HCT116 (cell line): Measurements from ENCODE around the gene CPA5. TPM values are rescaled to one million over a fixed set of nuclear protein-coding genes. Genes with fewer than 3 reads are reported as not detected.

ENCODE experiments used
- ATAC-seq: fragments of 200-7000 bp; cut with Tn5 transposase; 2 replicates; pipeline ENCODE4 v1.9.1; 2020; ENCODE audit warnings: mild to moderate bottlenecking, moderate library complexity
- BruUV-seq: library from RNA; stranded (reverse); fragments of 400-500 nt; replicated peaks from 2 replicates; lab custom pipeline; 2021; lab: Mats Ljungman, UMichigan
- CTCF ChIA-PET: fragments of 300-600 bp; sonication (Branson Sonifier 250); formaldehyde crosslinking; loops from one replicate; lab custom pipeline; 2021; ENCODE audit warnings: antibody characterized with exemption; lab: Charles Lee
- POLR2A ChIA-PET: fragments of 300-600, 350-600 bp; sonication (Branson Sonifier 250); formaldehyde crosslinking; loops from one replicate; lab custom pipeline; 2021; ENCODE audit warnings: antibody characterized with exemption; lab: Charles Lee
- RAD21 ChIA-PET, 2 experiments: fragments of 300-600 bp; sonication (Branson Sonifier 250); formaldehyde crosslinking; loops; one replicate each; lab custom pipeline; 2023; ENCODE audit warnings: low total read pairs in 2 of 2; ENCODE audit not compliant: uncharacterized antibody in 2 of 2, unreplicated experiment in 2 of 2, low non-redundant PET in 1 of 2; lab: Charles Lee
- DNase-seq: peaks from one replicate; pipeline ENCODE4 v3.0.0-alpha.2; 2010; ENCODE audit warnings: low read depth, low spot score
- H2AFZ ChIP-seq: fragments of 200-600 bp; shearing (Covaris generic), sonication (generic); 2 replicates; pipeline ENCODE4 v1.6.1; 2017; ENCODE audit warnings: low read depth, mixed run types, mixed read lengths, antibody characterized with exemption, low read length; ENCODE audit not compliant: poor library complexity, severe bottlenecking
- H3K27ac ChIP-seq: 2 replicates; pipeline ENCODE4 v1.5.1; 2012; ENCODE audit warnings: low read depth, low read length
- H3K27me3 ChIP-seq: fragments of 200-600 bp; sonication (generic); 2 replicates; pipeline ENCODE4 v1.6.1; 2016; ENCODE audit warnings: mixed run types, low read length, mixed read lengths; ENCODE audit not compliant: insufficient read depth
- H3K36me3 ChIP-seq, 2 experiments: fragments of 200-500 bp in 1 of 2; fragments of 200-600 bp in 1 of 2; sonication (Bioruptor generic) in 1 of 2; sonication (generic) in 1 of 2; 2 replicates each; pipeline versions ENCODE4 v1.5.1 to v1.6.1; 2014 to 2016; ENCODE audit warnings: low read length in 2 of 2, inconsistent platforms in 1 of 2, mixed read lengths in 1 of 2, mixed run types in 1 of 2; ENCODE audit not compliant: insufficient read depth in 2 of 2, control insufficient read depth in 1 of 2
- H3K4me1 ChIP-seq, 2 experiments: fragments of 200-600 bp in 1 of 2; sonication (generic) in 1 of 2; 2 replicates each; pipeline versions ENCODE4 v1.5.1 to v1.6.1; 2012 to 2017; ENCODE audit warnings: low read length in 2 of 2, inconsistent platforms in 1 of 2, mild to moderate bottlenecking in 1 of 2, mixed read lengths in 1 of 2, mixed run types in 1 of 2, moderate library complexity in 1 of 2; ENCODE audit not compliant: insufficient read depth in 2 of 2, control insufficient read depth in 1 of 2
- H3K4me2 ChIP-seq: fragments of 200-600 bp; sonication (generic); 2 replicates; pipeline ENCODE4 v1.6.1; 2017; ENCODE audit warnings: mixed run types, low read length, mixed read lengths
- H3K4me3 ChIP-seq, 2 experiments: fragments of 200-600 bp in 1 of 2; sonication (generic) in 1 of 2; replicated peaks in 1 of 2; 2 replicates each; pipeline ENCODE4 v1.5.1; 2011 to 2016; ENCODE audit warnings: low read length in 2 of 2, control low read depth in 1 of 2, low read depth in 1 of 2, mild to moderate bottlenecking in 1 of 2, mixed read lengths in 1 of 2, mixed run types in 1 of 2
- H3K79me2 ChIP-seq: fragments of 200-600 bp; sonication (generic); 2 replicates; pipeline ENCODE4 v1.6.1; 2017; ENCODE audit warnings: mild to moderate bottlenecking, mixed run types, low read length, moderate library complexity, mixed read lengths; ENCODE audit not compliant: insufficient read depth
- H3K9ac ChIP-seq: fragments of 200-600 bp; sonication (generic); 2 replicates; pipeline ENCODE4 v1.6.1; 2016; ENCODE audit warnings: low read length, mixed read lengths
- H3K9me2 ChIP-seq: fragments of 200-600 bp; sonication (generic), shearing (Covaris generic); 2 replicates; pipeline ENCODE4 v1.6.1; 2017; ENCODE audit warnings: mixed run types, mild to moderate bottlenecking, moderate library complexity; ENCODE audit not compliant: insufficient read depth
- H3K9me3 ChIP-seq, 2 experiments: fragments of 200-500 bp in 1 of 2; fragments of 200-600 bp in 1 of 2; sonication (Bioruptor generic) in 1 of 2; sonication (generic) in 1 of 2; 2 replicates each; pipeline ENCODE4 v1.6.1; 2014 to 2017; ENCODE audit warnings: low read length in 2 of 2, mixed read lengths in 2 of 2, inconsistent platforms in 1 of 2, low read depth in 1 of 2, mild to moderate bottlenecking in 1 of 2, mixed run types in 1 of 2, moderate library complexity in 1 of 2; ENCODE audit not compliant: control insufficient read depth in 1 of 2, insufficient read depth in 1 of 2
- H4K20me1 ChIP-seq: fragments of 200-600 bp; sonication (generic), shearing (Covaris generic); 2 replicates; pipeline ENCODE4 v1.6.1; 2017; ENCODE audit warnings: mixed run types, mild to moderate bottlenecking, moderate library complexity; ENCODE audit not compliant: insufficient read depth
- CBX3 ChIP-seq: IDR thresholded peaks from 2 replicates; pipeline ENCODE4 v1.6.1; 2012; ENCODE audit warnings: low read depth
- CTCF ChIP-seq, 3 experiments: fragments of 200-600 bp in 1 of 3; sonication (generic) in 1 of 3; IDR thresholded peaks in 2 of 3; conservative IDR thresholded peaks in 1 of 3; 2 replicates each; pipeline ENCODE4 v1.5.1; 2012 to 2017; ENCODE audit warnings: low read depth in 2 of 3, low read length in 2 of 3, antibody characterized with exemption in 1 of 3, borderline replicate concordance in 1 of 3, control low read depth in 1 of 3, mild to moderate bottlenecking in 1 of 3, mixed read lengths in 1 of 3, mixed run types in 1 of 3, moderate library complexity in 1 of 3; ENCODE audit not compliant: insufficient read depth in 1 of 3
- EGR1 ChIP-seq: IDR thresholded peaks from 2 replicates; pipeline ENCODE4 v1.6.1; 2012; ENCODE audit warnings: low read depth
- POLR2A ChIP-seq: IDR thresholded peaks from 2 replicates; pipeline ENCODE4 v1.7.0; 2011; ENCODE audit warnings: borderline replicate concordance; ENCODE audit not compliant: insufficient read depth, insufficient read length; ENCODE audit errors: extremely low read depth
- SP1 ChIP-seq: IDR thresholded peaks from 2 replicates; pipeline ENCODE4 v1.6.1; 2012; ENCODE audit warnings: low read depth
- intact Hi-C: fragments of 100-400 bp; cut with micrococcal nuclease; formaldehyde crosslinking; loops from 2 replicates; pipeline ENCODE4 v1.10.0; 2022
- total RNA-seq: library from RNA; stranded (reverse); gene quantifications from one replicate; pipeline ENCODE4 v1.2.1, GENCODE V29; 2021; ENCODE audit not compliant: unreplicated experiment

Gene CPA5
- total RNA-seq, 1 experiment from 2014 or later: not detected

DNA sequence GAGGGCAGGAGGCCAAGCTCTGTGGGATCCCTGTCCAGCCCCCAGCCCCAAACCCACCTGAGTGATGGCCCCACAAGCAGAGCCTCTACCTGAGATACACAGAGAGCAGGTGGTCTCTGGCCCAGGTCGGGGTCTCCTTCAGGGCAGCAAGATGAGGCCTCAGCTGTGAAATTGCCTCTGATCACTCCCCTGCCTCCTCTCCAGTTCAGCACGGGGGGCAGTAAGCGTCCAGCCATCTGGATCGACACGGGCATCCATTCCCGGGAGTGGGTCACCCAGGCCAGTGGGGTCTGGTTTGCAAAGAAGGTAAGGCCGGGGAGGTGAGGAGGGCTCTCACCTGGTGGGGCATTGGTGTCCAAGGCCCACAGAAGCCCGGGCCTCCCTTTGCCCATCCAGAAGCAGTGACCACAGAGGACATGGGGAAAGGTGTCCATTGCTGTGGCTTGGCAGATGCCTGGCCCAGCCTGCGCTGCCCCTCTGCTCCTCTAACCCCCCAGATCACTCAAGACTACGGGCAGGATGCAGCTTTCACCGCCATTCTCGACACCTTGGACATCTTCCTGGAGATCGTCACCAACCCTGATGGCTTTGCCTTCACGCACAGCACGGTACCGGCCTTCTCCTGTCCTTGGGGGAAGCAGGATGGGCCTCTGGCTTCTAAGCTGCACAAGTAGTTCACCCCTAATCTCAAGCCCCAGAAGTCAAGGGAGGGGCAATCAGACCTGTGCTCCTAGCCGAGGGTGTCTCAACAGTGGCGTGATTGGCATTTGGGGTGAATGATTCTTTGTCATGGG is 38.8 kb downstream of the CPA5 start:
- DNase-seq (no peak), ATAC-seq (no peak)
- H3K9ac ChIP-seq: no peak overlapping the region
- no peaks in the 10 kb centered on the region for H3K4me1 ChIP-seq
- no peaks in the 10 kb centered on the region for H3K9me3 ChIP-seq
- ChIA-PET POLR2A (no interaction called here), RAD21 (no interaction called here), CTCF (no interaction called here)
- H2AFZ ChIP-seq: no peak overlapping the region
- H4K20me1 ChIP-seq: no peaks in the 10 kb centered on the region
- H3K79me2 ChIP-seq: no peaks in the 10 kb centered on the region
- H3K4me2 ChIP-seq: no peak overlapping the region
- TF ChIP-seq POLR2A: no peak
- H3K4me3 ChIP-seq: no peak overlapping the region
- H3K27ac ChIP-seq: no peak overlapping the region
- H3K27me3 ChIP-seq: no peaks in the 10 kb centered on the region
- no peaks in the 10 kb centered on the region for H3K36me3 ChIP-seq
- no TSS peak for BruUV-seq
- intact Hi-C loops: no loop called here
- H3K9me2 ChIP-seq: no peaks in the 10 kb centered on the region

DNA sequence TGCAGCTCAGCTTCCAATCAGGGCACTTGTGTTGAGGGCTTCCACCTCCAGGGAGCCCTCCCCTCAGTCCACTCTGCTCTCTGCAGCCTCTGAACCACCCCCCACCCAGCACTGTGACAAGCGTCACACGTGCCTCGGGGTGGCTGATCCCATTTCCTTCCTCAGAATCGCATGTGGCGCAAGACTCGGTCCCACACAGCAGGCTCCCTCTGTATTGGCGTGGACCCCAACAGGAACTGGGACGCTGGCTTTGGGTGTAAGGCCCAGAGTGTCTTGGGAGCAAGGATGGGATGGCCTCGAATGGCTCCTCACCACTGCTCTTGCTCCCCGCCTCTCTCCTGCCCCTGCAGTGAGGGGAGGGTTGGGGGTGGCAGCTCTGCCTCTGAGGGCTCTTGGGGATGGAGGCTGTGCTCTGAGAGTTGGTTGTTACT is 39.8 kb downstream of the CPA5 start:
- Histone ChIP-seq H3K9ac (no peak overlapping the region), H3K4me2 (no peak overlapping the region), H3K79me2 (no peaks in the 10 kb centered on the region), H3K4me3 (no peak overlapping the region), H3K27me3 (no peaks in the 10 kb centered on the region), H2AFZ (no peak overlapping the region), H4K20me1 (no peaks in the 10 kb centered on the region), H3K9me3 (no peaks in the 10 kb centered on the region), H3K9me2 (no peaks in the 10 kb centered on the region), H3K36me3 (no peaks in the 10 kb centered on the region), H3K4me1 (no peaks in the 10 kb centered on the region), H3K27ac (no peak overlapping the region)
- RAD21 ChIA-PET: no interaction called here
- ATAC-seq (no peak), DNase-seq (no peak)
- TF ChIP-seq CTCF (IDR thresholded peaks at IDR 0.05 in 2 of 3, conservative IDR thresholded peaks at IDR 0.05 in 1 of 3; ENCODE audit: borderline replicate concordance in 1 of 3, insufficient read depth in 1 of 3, low read depth in 2 of 3, low read length in 2 of 3): no peak
- no peak for TF ChIP-seq EGR1
- no peak for TF ChIP-seq SP1
- no peak for TF ChIP-seq CBX3
- POLR2A ChIA-PET: no interaction called here
- intact Hi-C loops: no loop called here
- BruUV-seq: no TSS peak
- CTCF ChIA-PET: no interaction called here
